Activated naive CD4-positive, alpha-beta T cell treated with anti-CD3 and anti-CD28 coated beads for 36 hours (primary cell): ENCODE results near the gene HOXD10. TPM values are rescaled to one million over a fixed set of nuclear protein-coding genes. Genes with fewer than 3 reads are reported as not detected.

Experiments used
- CTCF ChIA-PET: fragments of 350-600 bp; sonication (Branson Sonifier 250); formaldehyde crosslinking; loops from one replicate; lab custom pipeline; 2021; ENCODE audit warnings: antibody characterized with exemption; lab: Charles Lee
- DNase-seq: peaks from one replicate; pipeline ENCODE4 v3.0.0-alpha.2; 2020
- H3K27ac Mint-ChIP-seq: one replicate; pipeline ENCODE4 v1.8.0; 2021; ENCODE audit warnings: mild to moderate bottlenecking, mixed read lengths
- H3K27me3 Mint-ChIP-seq: one replicate; pipeline ENCODE4 v1.8.0; 2021; ENCODE audit warnings: low read depth, mixed read lengths
- H3K36me3 Mint-ChIP-seq: one replicate; pipeline ENCODE4 v1.8.0; 2021; ENCODE audit warnings: low read depth, mixed read lengths
- H3K4me1 Mint-ChIP-seq: one replicate; pipeline ENCODE4 v1.8.0; 2021; ENCODE audit warnings: low read depth, mixed read lengths
- H3K4me3 Mint-ChIP-seq: one replicate; pipeline ENCODE4 v1.8.0; 2021; ENCODE audit warnings: mild to moderate bottlenecking, moderate library complexity, mixed read lengths
- H3K9me3 Mint-ChIP-seq: one replicate; pipeline ENCODE4 v1.8.0; 2021; ENCODE audit warnings: mixed read lengths
- intact Hi-C: fragments of 100-400 bp; cut with micrococcal nuclease; formaldehyde crosslinking; loops from one replicate; pipeline ENCODE4 v1.15.1; 2023
- total RNA-seq, 2 experiments: library from RNA; stranded (reverse); gene quantifications; one replicate each; pipeline ENCODE4 v1.2.3, GENCODE V29; 2021

HOXD10 gene
- total RNA-seq, 2 experiments from 2014 or later: not detected

- Mint-ChIP-seq H3K36me3 (no peaks in the 10 kb centered on the region), H3K27me3 (peaks cover 84% of the 10 kb centered on the region)
These were observed 17.3 kb upstream of the HOXD10 start for GRCh38 chr2:176099159-176099727.

GRCh38 chr2:176099728-176100546 lies 16.6 kb upstream of the HOXD10 start, which contains the start of gene HOXD12:
TSS of gene HOXD12 (plus strand) at chr2:176099795. CDS start at chr2:176099802, 7 bp downstream.
- Mint-ChIP-seq H3K4me1 (peaks cover 25% of the 10 kb centered on the region), H3K27me3 (peaks cover 84% of the 10 kb centered on the region), H3K9me3 (no peaks in the 10 kb centered on the region), H3K36me3 (no peaks in the 10 kb centered on the region), H3K4me3 (no peak within 1 kb of the TSS), H3K27ac (no peak within 1 kb of the TSS)
- CTCF ChIA-PET: no interaction called here
- DNase-seq: no peak
- intact Hi-C loops: loop anchor here (5.0 kb wide), 1 partner anchor 788 kb away; no protein-coding TSS in a partner anchor

More at GRCh38 chr2:176099159-176099727, 17.3 kb upstream of the HOXD10 start:
- H3K4me1 Mint-ChIP-seq: peaks cover 19% of the 10 kb centered on the region
- no peak for DNase-seq
- intact Hi-C loops: loop anchor here (5.0 kb wide), 1 partner anchor 787 kb away; no protein-coding TSS in a partner anchor
- H3K9me3 Mint-ChIP-seq: no peaks in the 10 kb centered on the region
- no peak overlapping the region for H3K4me3 Mint-ChIP-seq
- no peak overlapping the region for H3K27ac Mint-ChIP-seq
- CTCF ChIA-PET: interaction anchor here (1.5 to 4.1 kb wide), 2 partner anchors 10 to 410 kb away, joined by 4 to 49 read pairs; no protein-coding TSS in a partner anchor

DNA sequence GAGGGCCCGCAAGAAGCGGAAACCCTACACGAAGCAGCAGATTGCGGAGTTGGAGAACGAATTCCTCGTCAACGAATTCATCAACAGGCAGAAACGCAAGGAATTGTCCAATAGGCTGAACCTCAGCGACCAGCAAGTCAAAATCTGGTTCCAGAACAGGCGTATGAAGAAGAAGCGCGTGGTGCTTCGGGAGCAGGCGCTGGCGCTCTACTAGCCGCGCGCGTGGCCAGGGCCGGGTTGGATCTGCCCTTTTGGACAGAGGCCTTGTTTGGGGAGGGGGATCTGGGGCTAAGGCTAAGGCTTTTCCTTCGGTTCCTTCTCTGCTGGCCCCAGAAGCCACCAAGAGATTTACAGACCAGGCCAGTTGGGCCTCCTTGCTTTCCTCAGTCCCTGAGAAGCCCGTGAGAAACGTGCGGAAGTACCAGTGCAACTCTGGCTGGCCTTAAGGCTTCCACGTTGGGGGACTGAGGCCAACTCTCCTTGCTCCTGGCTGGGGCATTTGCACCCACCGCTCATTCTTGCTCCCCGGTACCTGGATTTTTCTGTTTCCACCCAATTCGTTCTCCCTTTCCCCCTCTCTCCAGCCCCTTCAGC lies 15.9 kb upstream of the HOXD10 start:
- no peak overlapping the region for H3K4me3 Mint-ChIP-seq
- CTCF ChIA-PET: interaction anchor here (1.9 kb wide), 1 partner anchor 12 kb away, joined by 4 read pairs; no protein-coding TSS in a partner anchor
- H3K27me3 Mint-ChIP-seq: peaks cover 84% of the 10 kb centered on the region
- no peak overlapping the region for H3K27ac Mint-ChIP-seq
- DNase-seq: no peak
- no peaks in the 10 kb centered on the region for H3K9me3 Mint-ChIP-seq
- intact Hi-C loops: no loop called here
- H3K36me3 Mint-ChIP-seq: no peaks in the 10 kb centered on the region
- peaks cover 28% of the 10 kb centered on the region for H3K4me1 Mint-ChIP-seq

GRCh38 chr2:176101216-176101830 lies 15.3 kb upstream of the HOXD10 start:
- Mint-ChIP-seq H3K4me3 (no peak overlapping the region), H3K27me3 (peaks cover 87% of the 10 kb centered on the region), H3K36me3 (no peaks in the 10 kb centered on the region), H3K27ac (no peak overlapping the region), H3K9me3 (no peaks in the 10 kb centered on the region), H3K4me1 (peaks cover 34% of the 10 kb centered on the region)
- no peak for DNase-seq
- CTCF ChIA-PET: interaction anchor here (1.9 kb wide), 1 partner anchor 13 kb away, joined by 4 read pairs; no protein-coding TSS in a partner anchor
- intact Hi-C loops: no loop called here

DNA sequence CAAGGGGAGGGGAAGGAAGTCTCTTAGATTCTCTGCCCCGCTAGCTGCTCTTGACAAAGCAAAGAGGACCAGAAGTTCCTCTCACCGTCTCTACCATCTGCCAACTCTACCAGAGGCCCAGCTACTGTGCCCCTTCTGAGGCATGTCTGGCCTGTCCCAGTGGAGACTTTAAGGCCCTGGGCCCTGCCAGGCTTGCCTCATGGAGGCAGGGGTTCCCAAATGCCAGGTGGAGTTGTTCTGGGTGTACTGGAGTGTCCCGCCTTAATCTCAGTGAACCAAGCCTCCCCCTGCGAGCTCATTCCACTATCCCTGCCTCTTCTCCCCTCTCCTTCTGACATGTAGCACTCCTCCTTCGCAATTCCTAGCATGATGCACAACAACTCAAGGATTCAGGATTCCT lies 14.7 kb upstream of the HOXD10 start:
- H3K4me3 Mint-ChIP-seq: no peak overlapping the region
- CTCF ChIA-PET: interaction anchor here (1.9 kb wide), 1 partner anchor 13 kb away, joined by 4 read pairs; no protein-coding TSS in a partner anchor
- peaks cover 32% of the 10 kb centered on the region for H3K4me1 Mint-ChIP-seq
- H3K9me3 Mint-ChIP-seq: no peaks in the 10 kb centered on the region
- no peaks in the 10 kb centered on the region for H3K36me3 Mint-ChIP-seq
- DNase-seq: no peak
- intact Hi-C loops: no loop called here
- H3K27ac Mint-ChIP-seq: no peak overlapping the region
- peaks cover 84% of the 10 kb centered on the region for H3K27me3 Mint-ChIP-seq

GRCh38 chr2:176102309-176102866 lies 14.2 kb upstream of the HOXD10 start:
- peaks cover 31% of the 10 kb centered on the region for H3K4me1 Mint-ChIP-seq
- no peak overlapping the region for H3K4me3 Mint-ChIP-seq
- CTCF ChIA-PET: interaction anchor here (1.9 kb wide), 1 partner anchor 14 kb away, joined by 4 read pairs; no protein-coding TSS in a partner anchor
- no peak overlapping the region for H3K27ac Mint-ChIP-seq
- DNase-seq: no peak
- peaks cover 84% of the 10 kb centered on the region for H3K27me3 Mint-ChIP-seq
- H3K36me3 Mint-ChIP-seq: no peaks in the 10 kb centered on the region
- intact Hi-C loops: no loop called here
- no peaks in the 10 kb centered on the region for H3K9me3 Mint-ChIP-seq

DNA sequence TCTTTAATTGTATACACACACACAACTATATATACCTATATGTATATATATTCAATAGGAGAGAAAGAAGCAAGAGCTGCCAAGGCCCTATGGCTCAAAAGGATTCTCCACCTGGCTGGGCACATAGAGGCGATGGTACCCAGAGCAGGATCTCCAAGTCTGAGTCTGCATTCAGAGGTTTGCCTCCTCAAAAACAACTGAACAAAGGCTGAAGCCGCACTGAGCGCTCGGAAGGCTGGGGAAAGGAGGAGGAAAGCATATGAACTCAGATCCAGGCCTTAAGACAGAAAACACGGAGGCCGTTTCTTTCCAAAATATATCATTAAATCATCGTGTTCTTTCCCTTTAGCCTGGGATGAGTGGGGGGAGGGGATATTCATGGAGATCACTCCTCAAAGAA lies 13.4 kb upstream of the HOXD10 start:
- H3K27ac Mint-ChIP-seq: no peak overlapping the region
- H3K27me3 Mint-ChIP-seq: peaks cover 76% of the 10 kb centered on the region
- H3K36me3 Mint-ChIP-seq: no peaks in the 10 kb centered on the region
- H3K4me3 Mint-ChIP-seq: no peak overlapping the region
- peaks cover 26% of the 10 kb centered on the region for H3K4me1 Mint-ChIP-seq
- H3K9me3 Mint-ChIP-seq: no peaks in the 10 kb centered on the region
- intact Hi-C loops: no loop called here
- CTCF ChIA-PET: no interaction called here
- no peak for DNase-seq

- Mint-ChIP-seq H3K27ac (no peak overlapping the region), H3K27me3 (peaks cover 77% of the 10 kb centered on the region), H3K36me3 (peaks cover under 1% of the 10 kb centered on the region), H3K9me3 (no peaks in the 10 kb centered on the region), H3K4me1 (peaks cover 29% of the 10 kb centered on the region), H3K4me3 (no peak overlapping the region)
- DNase-seq: no peak
- CTCF ChIA-PET: interaction anchor here (1.4 kb wide), 1 partner anchor 34 kb away, joined by 3 read pairs; no protein-coding TSS in a partner anchor
- intact Hi-C loops: no loop called here
These were observed 12.7 kb upstream of the HOXD10 start for GRCh38 chr2:176103742-176104315.

GRCh38 chr2:176104316-176105077 lies 12.1 kb upstream of the HOXD10 start:
- CTCF ChIA-PET: interaction anchor here (0.7 to 1.4 kb wide), 2 partner anchors 23 to 35 kb away, joined by 3 to 4 read pairs; no protein-coding TSS in a partner anchor
- peaks cover 77% of the 10 kb centered on the region for H3K27me3 Mint-ChIP-seq
- peaks cover 3% of the 10 kb centered on the region for H3K36me3 Mint-ChIP-seq
- H3K4me1 Mint-ChIP-seq: peaks cover 35% of the 10 kb centered on the region
- DNase-seq: peak; percentile 37
- no peak overlapping the region for H3K4me3 Mint-ChIP-seq
- intact Hi-C loops: no loop called here
- H3K9me3 Mint-ChIP-seq: peaks cover 1% of the 10 kb centered on the region
- H3K27ac Mint-ChIP-seq: no peak overlapping the region

DNA sequence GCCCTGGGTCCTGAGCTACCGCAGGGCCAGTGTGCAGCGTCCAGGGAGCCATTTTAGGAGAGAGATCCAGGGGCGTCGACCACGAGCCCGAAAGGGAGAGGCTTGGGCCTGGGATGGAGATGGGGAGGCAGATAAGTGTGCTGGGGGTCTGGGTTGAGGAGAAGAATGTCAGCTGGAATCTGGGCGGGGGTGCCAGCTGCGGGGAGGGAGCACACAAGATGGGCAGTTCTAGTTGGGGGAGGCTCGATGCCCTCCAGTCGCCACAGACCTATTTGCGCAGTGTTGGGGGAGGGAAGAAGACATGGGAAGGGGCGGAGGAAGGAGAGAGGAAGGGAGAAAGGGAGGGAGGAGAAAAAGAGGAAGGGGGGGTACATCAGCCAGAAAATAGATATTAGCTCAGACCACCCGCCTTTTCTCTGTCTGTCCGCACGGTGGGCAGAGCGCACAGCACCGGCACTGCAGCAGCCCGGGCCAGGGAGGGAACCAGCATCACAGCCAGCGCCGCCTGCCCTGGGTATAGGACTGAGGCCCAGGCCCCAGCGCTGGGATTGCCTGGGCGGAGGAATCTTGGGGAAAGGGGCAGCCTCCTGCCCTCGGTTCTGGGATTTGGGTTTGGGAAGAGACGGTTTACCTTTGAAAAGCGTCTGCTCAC lies 11.4 kb upstream of the HOXD10 start:
- intact Hi-C loops: no loop called here
- H3K4me3 Mint-ChIP-seq: no peak overlapping the region
- peaks cover 3% of the 10 kb centered on the region for H3K36me3 Mint-ChIP-seq
- H3K27ac Mint-ChIP-seq: no peak overlapping the region
- no peak for DNase-seq
- H3K9me3 Mint-ChIP-seq: peaks cover 1% of the 10 kb centered on the region
- CTCF ChIA-PET: interaction anchor here (0.7 to 1.4 kb wide), 2 partner anchors 22 to 36 kb away, joined by 3 to 4 read pairs; no protein-coding TSS in a partner anchor
- H3K4me1 Mint-ChIP-seq: peaks cover 36% of the 10 kb centered on the region
- peaks cover 79% of the 10 kb centered on the region for H3K27me3 Mint-ChIP-seq
